Right atrium auricular region (tissue), 2 donors: ENCODE data around the gene SKI. TPM values are rescaled to one million over a fixed set of nuclear protein-coding genes. Genes with fewer than 3 reads are reported as not detected.
"Not testable (repeated sequence)": the region's sequence is repeated elsewhere in the genome, so short reads cannot be mapped to it uniquely, and the experiment has no call there.

ENCODE experiments used
- DNase-seq: peaks from one replicate; pipeline ENCODE4 v3.0.0-alpha.2; 2019; ENCODE audit warnings: low spot score
- H3K27ac ChIP-seq, 2 donors: fragments of 200-600 bp; sonication (generic); 1 replicate in 1 of 2; 2 replicates in 1 of 2; pipeline ENCODE4 v1.5.1; 2016 to 2019
- H3K27me3 ChIP-seq, 2 donors: fragments of 200-600 bp; sonication (generic); one replicate each; pipeline versions ENCODE4 v1.5.1 to v1.6.0; 2017 to 2019
- H3K36me3 ChIP-seq: fragments of 200-600 bp; sonication (generic); one replicate; pipeline ENCODE4 v1.5.1; 2016
- H3K4me1 ChIP-seq, 2 donors: fragments of 200-600 bp; sonication (generic); one replicate each; pipeline versions ENCODE4 v1.5.1 to v1.6.0; 2017 to 2019
- H3K4me3 ChIP-seq, 2 donors: fragments of 200-600 bp; sonication (generic); 1 replicate in 1 of 2; 2 replicates in 1 of 2; pipeline ENCODE4 v1.5.1; 2017 to 2019; ENCODE audit warnings: mild to moderate bottlenecking in 1 of 2, moderate library complexity in 1 of 2
- H3K9me3 ChIP-seq, 2 donors: fragments of 200-600 bp; sonication (generic); one replicate each; pipeline ENCODE4 v1.5.1; 2019
- CTCF ChIP-seq, 2 donors: fragments of 200-600 bp; sonication (generic); IDR thresholded peaks; one replicate each; pipeline ENCODE4 v1.5.1; 2019; ENCODE audit warnings: antibody characterized with exemption in 2 of 2
- total RNA-seq, 2 donors: library from RNA; depleted of rRNA; stranded (reverse); fragments of >200 nt; gene quantifications; one replicate each; pipeline ENCODE4 v1.1.0, GENCODE V29; 2016

Gene SKI
- total RNA-seq, 2 donors from 2014 or later, result 36.7 to 57.2 TPM

GRCh38 chr1:2322065-2322571, 94.0 kb downstream of the SKI start:
- Histone ChIP-seq H3K27me3 (no peaks in the 10 kb centered on the region), H3K4me1 (peaks cover 0 to 59% of the 10 kb centered on the region in 2 donors), H3K9me3 (no peaks in the 10 kb centered on the region), H3K36me3 (no peaks in the 10 kb centered on the region), H3K4me3 (peak overlapping the region in 1 of 2 donors; percentile 18), H3K27ac (peak overlapping the region; percentile 78 to 84)
- peak; percentile 92 for DNase-seq
- TF ChIP-seq CTCF (IDR thresholded peaks at IDR 0.05), result peak in 1 of 2 donors; percentile 32

GRCh38 chr1:2322581-2323211, 94.6 kb downstream of the SKI start:
- H3K36me3 ChIP-seq, result no peaks in the 10 kb centered on the region
- no peak for TF ChIP-seq CTCF (IDR thresholded peaks at IDR 0.05)
- no peaks in the 10 kb centered on the region for H3K9me3 ChIP-seq
- H3K4me3 ChIP-seq, result peak overlapping the region in 1 of 2 donors; percentile 18
- H3K27ac ChIP-seq, result peak overlapping the region; percentile 78 to 84
- peaks cover 0 to 54% of the 10 kb centered on the region in 2 donors for H3K4me1 ChIP-seq
- H3K27me3 ChIP-seq, result no peaks in the 10 kb centered on the region
- DNase-seq, result no peak

GRCh38 chr1:2323451-2323974, 95.4 kb downstream of the SKI start:
- Histone ChIP-seq H3K36me3 (no peaks in the 10 kb centered on the region), H3K27me3 (no peaks in the 10 kb centered on the region), H3K4me3 (no peak overlapping the region), H3K4me1 (peaks cover 0 to 47% of the 10 kb centered on the region in 2 donors), H3K9me3 (no peaks in the 10 kb centered on the region), H3K27ac (peak overlapping the region; percentile 78 to 84)
- DNase-seq, result no peak
- no peak for TF ChIP-seq CTCF (IDR thresholded peaks at IDR 0.05)

GRCh38 chr1:2324553-2325366, 96.6 kb downstream of the SKI start:
- no peak for DNase-seq
- no peak for TF ChIP-seq CTCF (IDR thresholded peaks at IDR 0.05)
- H3K36me3 ChIP-seq, result no peaks in the 10 kb centered on the region
- H3K4me3 ChIP-seq, result no peak overlapping the region
- H3K4me1 ChIP-seq, result peaks cover 0 to 34% of the 10 kb centered on the region in 2 donors
- H3K27ac ChIP-seq, result no peak overlapping the region
- no peaks in the 10 kb centered on the region for H3K27me3 ChIP-seq
- no peaks in the 10 kb centered on the region for H3K9me3 ChIP-seq

- Histone ChIP-seq H3K27me3 (no peaks in the 10 kb centered on the region), H3K9me3 (no peaks in the 10 kb centered on the region), H3K4me1 (peaks cover 0 to 32% of the 10 kb centered on the region in 2 donors), H3K4me3 (no peak overlapping the region), H3K27ac (no peak overlapping the region), H3K36me3 (no peaks in the 10 kb centered on the region)
- no peak for TF ChIP-seq CTCF (IDR thresholded peaks at IDR 0.05)
- no peak for DNase-seq
Observed at GRCh38 chr1:2326524-2326923, 98.4 kb downstream of the SKI start.

GRCh38 chr1:2327162-2327561, 99.0 kb downstream of the SKI start:
- H3K4me3 ChIP-seq, H3K9me3 ChIP-seq, H3K36me3 ChIP-seq, H3K27me3 ChIP-seq, DNase-seq, H3K27ac ChIP-seq: not testable (repeated sequence)
- H3K4me1 ChIP-seq, result peaks cover 0 to 25% of the 10 kb centered on the region in 2 donors
